NCI-H1092 (cell line): ENCODE results near the gene FAM81B.

Experiments used
- DNase-seq: peaks from one replicate; lab custom pipeline; 2025; lab: John Stamatoyannopoulos, UW

The FAM81B gene

GRCh38 chr5:95471942-95472341 lies 80.8 kb downstream of the FAM81B start:
- no peak for DNase-seq

GRCh38 chr5:95484421-95484820 lies 93.3 kb downstream of the FAM81B start:
- DNase-seq = no peak

- no peak for DNase-seq
These were observed 95.0 kb downstream of the FAM81B start for GRCh38 chr5:95486191-95486590.

- DNase-seq = no peak
These were observed 96.7 kb downstream of the FAM81B start for GRCh38 chr5:95487880-95488279.
